Measurements from ENCODE around the gene FXYD2. TPM values are rescaled to one million over a fixed set of nuclear protein-coding genes. Genes with fewer than 3 reads are reported as not detected.

Gene FXYD2
- total RNA-seq, 2 donors from 2014 or later: 3.0 TPM

GRCh38 chr11:117799634-117800033 is 24.9 kb downstream of the FXYD2 start:
- peaks cover 62% of the 10 kb centered on the region for H3K27me3 ChIP-seq (ENCODE audit: control insufficient read depth, insufficient read depth, low read length, poor library complexity, severe bottlenecking)

DNA sequence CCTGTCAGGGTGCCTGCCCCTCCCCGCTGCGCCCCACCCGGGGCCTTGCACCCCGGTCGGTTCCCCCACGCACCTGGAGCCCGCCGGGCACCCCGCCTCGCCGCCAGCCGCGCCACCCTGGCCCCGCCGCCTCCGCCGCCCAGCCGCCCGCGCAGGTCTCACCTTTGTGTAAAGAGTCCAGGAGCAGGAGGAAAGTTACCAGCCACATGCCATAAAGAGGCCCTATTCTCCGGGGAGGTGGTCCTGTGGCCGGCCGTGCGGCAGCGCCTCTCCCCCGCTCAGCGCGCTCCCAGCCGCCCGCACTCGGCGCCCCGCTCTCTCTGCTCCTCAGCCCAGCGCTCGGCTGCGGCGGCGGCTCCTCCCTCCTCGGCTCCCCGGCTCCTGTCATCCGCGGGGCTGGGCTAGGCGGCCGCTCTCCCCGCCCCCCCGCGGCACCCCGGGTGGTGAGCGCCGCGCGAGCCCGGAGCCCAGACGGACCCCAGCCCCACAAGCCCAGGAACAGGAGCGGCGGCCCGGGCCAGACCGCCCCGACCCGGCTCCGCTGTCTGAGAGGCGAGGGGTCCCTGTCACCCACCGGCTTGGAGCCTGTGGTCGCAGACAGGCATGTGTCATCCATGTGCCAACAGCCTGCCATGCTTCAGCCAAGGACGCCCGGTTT is 27.5 kb downstream of the FXYD2 start, which contains the start of gene DSCAML1:
DSCAML1 (minus strand) TSS at position 345 of the 658 bp plus-strand sequence; CDS start at position 208, 137 bp downstream.
- Histone ChIP-seq H3K4me3 (ENCODE audit: low read length) (peak within 1 kb of the TSS; percentile 74), H3K9ac (ENCODE audit: extremely low read depth, low read length, poor library complexity, severe bottlenecking) (no peak within 1 kb of the TSS), H3K27me3 (ENCODE audit: control insufficient read depth, insufficient read depth, low read length, poor library complexity, severe bottlenecking) (peaks cover 81% of the 10 kb centered on the region), H3K36me3 (ENCODE audit: control insufficient read depth, insufficient read depth, low read length) (no peaks in the 10 kb centered on the region), H3K9me3 (ENCODE audit: control insufficient read depth, low read length) (no peaks in the 10 kb centered on the region), H3K4me1 (ENCODE audit: control insufficient read depth, insufficient read depth, low read length) (no peaks in the 10 kb centered on the region), H3K27ac (ENCODE audit: low read depth, low read length) (no peak within 1 kb of the TSS)
- Mint-ChIP-seq H3K4me1 (peaks cover 9% of the 10 kb centered on the region), H3K27me3 (ENCODE audit: insufficient read depth) (peaks cover 78% of the 10 kb centered on the region), H3K9me3 (no peaks in the 10 kb centered on the region), H3K36me3 (ENCODE audit: low read depth) (no peaks in the 10 kb centered on the region), H3K27ac (no peak within 1 kb of the TSS), H3K4me3 (peak within 1 kb of the TSS; percentile 58)
- TF ChIP-seq, protein P1, sequence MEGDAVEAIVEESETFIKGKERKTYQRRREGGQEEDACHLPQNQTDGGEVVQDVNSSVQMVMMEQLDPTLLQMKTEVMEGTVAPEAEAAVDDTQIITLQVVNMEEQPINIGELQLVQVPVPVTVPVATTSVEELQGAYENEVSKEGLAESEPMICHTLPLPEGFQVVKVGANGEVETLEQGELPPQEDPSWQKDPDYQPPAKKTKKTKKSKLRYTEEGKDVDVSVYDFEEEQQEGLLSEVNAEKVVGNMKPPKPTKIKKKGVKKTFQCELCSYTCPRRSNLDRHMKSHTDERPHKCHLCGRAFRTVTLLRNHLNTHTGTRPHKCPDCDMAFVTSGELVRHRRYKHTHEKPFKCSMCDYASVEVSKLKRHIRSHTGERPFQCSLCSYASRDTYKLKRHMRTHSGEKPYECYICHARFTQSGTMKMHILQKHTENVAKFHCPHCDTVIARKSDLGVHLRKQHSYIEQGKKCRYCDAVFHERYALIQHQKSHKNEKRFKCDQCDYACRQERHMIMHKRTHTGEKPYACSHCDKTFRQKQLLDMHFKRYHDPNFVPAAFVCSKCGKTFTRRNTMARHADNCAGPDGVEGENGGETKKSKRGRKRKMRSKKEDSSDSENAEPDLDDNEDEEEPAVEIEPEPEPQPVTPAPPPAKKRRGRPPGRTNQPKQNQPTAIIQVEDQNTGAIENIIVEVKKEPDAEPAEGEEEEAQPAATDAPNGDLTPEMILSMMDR (conservative IDR thresholded peaks at IDR 0.05): no peak
- WGBS, 2 experiments (ENCODE audit: insufficient coverage in 1 of 2, insufficient read length in 1 of 2): 5 to 8% methylated on average over 15 to 66 of the region's 66 CpGs
- peak; percentile 84 for DNase-seq

More at GRCh38 chr11:117799634-117800033, 24.9 kb downstream of the FXYD2 start:
- no peak for DNase-seq
- H3K4me3 ChIP-seq (ENCODE audit: low read length): no peak overlapping the region
- peaks cover 53% of the 10 kb centered on the region for H3K27me3 Mint-ChIP-seq (ENCODE audit: insufficient read depth)
- no peak overlapping the region for H3K27ac ChIP-seq (ENCODE audit: low read depth, low read length)
- no peaks in the 10 kb centered on the region for H3K9me3 Mint-ChIP-seq
- TF ChIP-seq, protein P1 (conservative IDR thresholded peaks at IDR 0.05): no peak
- no peaks in the 10 kb centered on the region for H3K9me3 ChIP-seq (ENCODE audit: control insufficient read depth, low read length)
- H3K4me1 ChIP-seq (ENCODE audit: control insufficient read depth, insufficient read depth, low read length): no peaks in the 10 kb centered on the region
- no peak overlapping the region for H3K27ac Mint-ChIP-seq
- H3K36me3 ChIP-seq (ENCODE audit: control insufficient read depth, insufficient read depth, low read length): no peaks in the 10 kb centered on the region
- H3K4me3 Mint-ChIP-seq: no peak overlapping the region
- H3K9ac ChIP-seq (ENCODE audit: extremely low read depth, low read length, poor library complexity, severe bottlenecking): no peak overlapping the region
- peaks cover 10% of the 10 kb centered on the region for H3K36me3 Mint-ChIP-seq (ENCODE audit: low read depth)
- peaks cover 9% of the 10 kb centered on the region for H3K4me1 Mint-ChIP-seq
- WGBS, 2 experiments (ENCODE audit: insufficient coverage in 1 of 2, insufficient read length in 1 of 2): 72 to 78% methylated on average over 3 to 5 of the region's 5 CpGs

GRCh38 chr11:117796456-117796871 is 28.1 kb downstream of the FXYD2 start:
- H3K9me3 Mint-ChIP-seq: no peaks in the 10 kb centered on the region
- Histone ChIP-seq H3K4me3 (ENCODE audit: low read length) (peak overlapping the region; percentile 74), H3K9me3 (ENCODE audit: control insufficient read depth, low read length) (no peaks in the 10 kb centered on the region), H3K9ac (ENCODE audit: extremely low read depth, low read length, poor library complexity, severe bottlenecking) (no peak overlapping the region), H3K4me1 (ENCODE audit: control insufficient read depth, insufficient read depth, low read length) (no peaks in the 10 kb centered on the region), H3K27me3 (ENCODE audit: control insufficient read depth, insufficient read depth, low read length, poor library complexity, severe bottlenecking) (peaks cover 81% of the 10 kb centered on the region), H3K27ac (ENCODE audit: low read depth, low read length) (no peak overlapping the region), H3K36me3 (ENCODE audit: control insufficient read depth, insufficient read depth, low read length) (no peaks in the 10 kb centered on the region)
- no peaks in the 10 kb centered on the region for H3K36me3 Mint-ChIP-seq (ENCODE audit: low read depth)
- TF ChIP-seq, protein P1 (conservative IDR thresholded peaks at IDR 0.05): no peak
- peaks cover 9% of the 10 kb centered on the region for H3K4me1 Mint-ChIP-seq
- H3K27me3 Mint-ChIP-seq (ENCODE audit: insufficient read depth): peaks cover 80% of the 10 kb centered on the region
- H3K27ac Mint-ChIP-seq: no peak overlapping the region
- peak overlapping the region; percentile 58 for H3K4me3 Mint-ChIP-seq
- no peak for DNase-seq
- WGBS, 2 experiments (ENCODE audit: insufficient coverage in 1 of 2, insufficient read length in 1 of 2): 1 to 3% methylated on average over 6 to 35 of the region's 35 CpGs
